NCI-H1930 (cell line): ENCODE data around the gene SRGAP3.

ENCODE experiments used
- DNase-seq, 2 experiments: peaks; one replicate each; lab custom pipeline; 2025; lab: John Stamatoyannopoulos, UW

The SRGAP3 gene

GRCh38 chr3:9201955-9202354 is 47.5 kb downstream of the SRGAP3 start:
- DNase-seq, result no peak

- no peak for DNase-seq
Observed at GRCh38 chr3:9201266-9201665, 48.2 kb downstream of the SRGAP3 start.

GRCh38 chr3:9199775-9200174 is 49.7 kb downstream of the SRGAP3 start:
- no peak for DNase-seq

DNA sequence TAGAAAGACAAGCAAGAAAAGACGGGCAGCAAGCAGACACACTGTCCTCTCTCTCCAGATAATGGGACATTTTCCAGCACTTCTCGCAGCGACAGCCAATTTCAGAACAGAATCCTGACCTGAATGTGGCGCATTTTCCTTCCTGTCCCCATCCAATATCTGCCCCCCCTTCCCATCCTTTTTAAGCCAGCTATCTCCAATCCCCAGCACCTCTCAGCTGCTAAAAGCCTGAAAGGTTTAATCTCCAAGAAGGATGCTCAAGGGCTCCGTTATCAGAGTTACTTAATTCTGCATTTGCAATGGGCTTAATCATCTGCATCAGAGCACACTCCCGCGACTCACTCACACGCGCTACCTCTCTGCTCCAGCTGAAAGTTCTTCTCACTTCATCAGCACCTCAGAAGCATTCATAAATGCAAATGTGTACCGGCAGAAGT is 50.5 kb downstream of the SRGAP3 start:
- DNase-seq, result no peak

GRCh38 chr3:9198261-9198660 is 51.2 kb downstream of the SRGAP3 start:
- DNase-seq, result no peak

- DNase-seq, result no peak
Observed at GRCh38 chr3:9196020-9196419, 53.4 kb downstream of the SRGAP3 start.

- DNase-seq, result no peak
Observed at GRCh38 chr3:9195390-9195789, 54.1 kb downstream of the SRGAP3 start.

DNA sequence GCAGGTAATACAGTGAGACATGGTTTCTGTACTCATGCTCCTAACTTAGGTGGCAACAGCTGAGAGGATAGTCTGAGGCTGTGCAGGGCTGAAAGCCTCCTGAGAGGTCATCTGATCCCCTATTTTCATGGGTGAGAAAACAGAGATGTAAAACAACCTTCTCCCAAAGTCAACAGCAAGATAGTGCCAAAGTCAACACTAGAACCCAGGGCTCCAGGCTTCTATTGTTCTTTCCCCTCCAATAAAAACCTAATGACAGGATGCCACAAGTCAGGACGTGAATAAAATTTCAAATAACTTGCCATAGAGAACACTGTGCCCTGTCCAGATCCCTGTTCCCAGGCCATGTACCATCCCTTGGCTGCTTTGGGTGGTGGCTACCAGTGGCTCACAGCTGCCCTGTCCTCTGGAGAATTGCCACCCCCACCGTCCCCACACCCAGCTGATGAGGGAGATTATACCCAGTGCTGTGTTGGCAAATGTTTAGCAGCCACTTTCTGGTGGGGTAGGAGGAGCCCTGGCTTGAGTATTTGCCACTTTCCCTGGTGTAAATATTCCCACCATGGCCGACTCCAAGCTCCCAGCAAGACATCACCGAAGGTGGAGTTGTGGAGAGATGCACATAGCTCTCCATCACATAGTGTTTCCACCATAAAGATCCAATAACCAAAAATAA is 54.8 kb downstream of the SRGAP3 start:
- DNase-seq, result peak in 1 of 2 experiments; percentile 44

- no peak for DNase-seq
Observed at GRCh38 chr3:9193633-9194195, 55.7 kb downstream of the SRGAP3 start.

- DNase-seq, result no peak
Observed at GRCh38 chr3:9193211-9193610, 56.2 kb downstream of the SRGAP3 start.

- DNase-seq, result no peak
Observed at GRCh38 chr3:9192248-9193025, 57.0 kb downstream of the SRGAP3 start.

DNA sequence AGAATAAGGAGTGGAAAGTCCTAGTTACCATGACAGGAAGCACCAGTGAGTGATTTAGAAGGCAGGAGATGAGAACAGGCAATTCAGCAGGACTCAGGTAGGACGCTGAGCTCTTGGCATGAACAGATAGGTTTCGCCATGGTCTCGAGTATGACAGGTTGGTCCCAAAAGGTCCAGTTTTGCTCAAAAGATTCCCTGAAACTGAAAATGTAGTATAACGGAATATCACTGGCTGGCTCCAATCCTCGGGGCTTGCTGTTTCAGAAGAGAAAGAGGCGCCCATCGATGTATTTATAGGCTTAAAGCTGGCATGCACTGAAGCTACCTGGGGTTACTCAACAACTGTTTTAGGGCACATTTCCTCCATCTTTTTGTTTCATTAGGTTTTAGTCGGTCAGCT is 59.2 kb downstream of the SRGAP3 start:
- DNase-seq, result no peak

DNA sequence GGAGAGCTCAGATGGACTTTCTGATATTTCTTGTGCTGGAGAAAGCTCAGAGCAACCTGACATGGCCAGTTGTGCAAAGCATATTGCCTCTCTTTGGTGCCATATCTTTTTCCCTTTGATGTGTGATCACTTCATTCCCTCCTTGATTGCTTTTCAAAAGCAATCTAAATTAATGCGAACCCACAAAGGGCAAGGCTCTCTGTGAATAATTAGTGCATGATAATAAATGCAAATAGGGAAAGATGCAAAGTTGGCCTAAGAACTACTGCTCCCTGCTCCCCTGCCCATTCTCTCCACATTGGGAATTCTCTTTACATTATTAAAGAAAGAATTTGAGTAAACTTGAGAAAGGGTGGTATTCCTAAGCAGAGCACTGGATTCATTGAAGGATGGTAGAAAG is 60.9 kb downstream of the SRGAP3 start:
- DNase-seq, result no peak

GRCh38 chr3:9185701-9186100 is 63.7 kb downstream of the SRGAP3 start:
- no peak for DNase-seq

DNA sequence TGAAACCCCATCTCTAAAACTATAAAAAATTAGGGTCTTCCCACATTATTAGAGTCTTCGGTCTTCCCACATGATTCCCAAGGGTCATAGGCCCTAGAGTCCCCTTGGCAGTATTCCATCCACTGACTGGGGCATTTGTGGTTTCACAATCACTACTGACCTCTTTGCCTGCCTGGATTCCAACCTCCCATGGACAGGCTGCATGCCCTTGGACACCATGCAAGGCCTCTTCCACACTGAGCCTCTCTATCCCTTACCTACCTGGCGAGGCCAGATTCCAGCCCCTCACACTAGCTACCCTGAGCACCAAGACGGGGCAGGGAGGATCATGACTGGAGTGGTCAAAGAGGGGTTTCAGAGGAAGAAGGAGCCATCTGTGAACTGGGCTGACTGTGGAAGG is 64.4 kb downstream of the SRGAP3 start:
- no peak for DNase-seq

DNA sequence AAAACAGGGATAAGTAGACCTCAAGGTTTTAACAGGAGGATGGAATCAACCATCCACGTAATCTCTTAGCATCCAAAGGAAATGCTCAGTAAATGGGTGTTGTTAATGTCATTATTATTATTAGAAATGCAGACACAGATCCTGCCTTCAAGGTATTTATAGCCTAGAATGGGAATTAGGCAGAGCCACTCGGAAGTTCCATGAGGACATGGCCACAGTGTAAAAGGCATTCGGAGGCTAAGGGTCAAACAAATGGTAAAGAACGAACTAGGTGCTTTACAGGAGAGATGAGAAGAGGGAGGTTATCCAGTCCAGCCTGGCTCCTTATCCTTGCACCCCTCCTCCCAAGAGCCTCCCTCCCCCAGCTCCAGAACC is 65.0 kb downstream of the SRGAP3 start:
- DNase-seq, result no peak

- DNase-seq, result no peak
Observed at GRCh38 chr3:9183811-9184460, 65.5 kb downstream of the SRGAP3 start.

GRCh38 chr3:9183011-9183410 is 66.4 kb downstream of the SRGAP3 start:
- no peak for DNase-seq

DNA sequence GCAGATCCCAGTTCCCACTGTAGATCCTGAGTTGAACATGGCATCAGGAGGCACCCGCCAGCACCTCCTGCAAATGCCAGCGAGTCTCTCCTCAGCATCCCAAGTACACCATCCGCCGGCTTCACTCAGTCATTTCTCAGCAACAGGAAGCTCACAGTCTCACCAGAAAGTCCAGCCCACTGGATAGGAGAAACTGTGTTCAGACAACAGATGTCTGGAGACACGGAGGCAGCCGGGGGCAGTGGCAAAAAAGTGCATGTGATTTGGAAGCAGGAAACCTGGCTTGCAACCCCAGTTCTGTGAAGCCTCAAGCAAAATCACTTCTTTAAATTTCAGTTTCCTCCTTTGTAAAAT is 68.7 kb downstream of the SRGAP3 start:
- no peak for DNase-seq

- DNase-seq, result no peak
Observed at GRCh38 chr3:9179826-9180763, 69.4 kb downstream of the SRGAP3 start.

DNA sequence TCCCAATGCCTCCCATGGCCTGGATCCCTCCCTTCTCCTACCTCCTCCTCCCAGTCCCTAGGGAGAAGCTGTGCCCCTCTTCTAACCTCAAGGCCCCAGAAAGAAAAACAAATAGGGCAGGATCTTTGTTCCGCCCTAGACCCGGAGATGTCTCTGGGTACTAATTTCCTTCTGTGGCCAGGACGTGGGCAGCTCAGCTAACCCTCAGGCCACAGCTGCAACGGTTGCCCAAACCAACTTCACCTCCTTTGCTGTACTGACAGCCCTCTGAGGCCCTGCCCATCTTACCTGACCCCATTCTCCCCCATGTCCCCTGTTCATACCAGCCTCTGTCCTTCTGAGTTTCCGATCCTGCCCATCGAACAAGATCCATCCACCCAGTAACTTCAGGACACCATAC is 70.7 kb downstream of the SRGAP3 start:
- DNase-seq, result no peak

GRCh38 chr3:9175421-9175820 is 74.0 kb downstream of the SRGAP3 start:
- no peak for DNase-seq
